Activated T-cell treated with anti-CD3 and anti-CD28 coated beads, Interleukin-2, amount 50 U/mL, for 72 hours (primary cell): ENCODE measurements around the gene NLE1. TPM values are rescaled to one million over a fixed set of nuclear protein-coding genes. Genes with fewer than 3 reads are reported as not detected.
A peak's percentile ranks its signal among the peaks of the same experiment; 100 is the strongest.
"Not testable (repeated sequence)": the region's sequence is repeated elsewhere in the genome, so short reads cannot be mapped to it uniquely, and the experiment has no call there.

ENCODE experiments used
- ATAC-seq, 2 donors: fragments of 150-1000 bp; cut with Tn5 transposase; replicated peaks in 1 of 2; 2 replicates each; pipeline ENCODE4 v1.10.0; 2021; ENCODE audit warnings: moderate library complexity in 2 of 2, mild to moderate bottlenecking in 1 of 2
- DNase-seq, 2 donors: peaks; one replicate each; pipeline ENCODE4 v3.0.0; 2021 to 2022; ENCODE audit warnings: mixed read lengths in 1 of 2
- H3K27ac Mint-ChIP-seq: one replicate; pipeline ENCODE4 v1.8.0; 2022; ENCODE audit warnings: mild to moderate bottlenecking, moderate library complexity, mixed read lengths
- H3K27me3 Mint-ChIP-seq: one replicate; pipeline ENCODE4 v1.8.0; 2022; ENCODE audit warnings: low read depth, mixed read lengths
- H3K36me3 Mint-ChIP-seq, 2 donors: one replicate each; pipeline ENCODE4 v1.8.0; 2022; ENCODE audit warnings: mixed read lengths in 2 of 2, mild to moderate bottlenecking in 1 of 2; ENCODE audit not compliant: insufficient read depth in 2 of 2
- H3K4me1 Mint-ChIP-seq: one replicate; pipeline ENCODE4 v1.8.0; 2022; ENCODE audit warnings: low read depth, mixed read lengths
- H3K4me3 Mint-ChIP-seq, 2 donors: one replicate each; pipeline ENCODE4 v1.8.0; 2022; ENCODE audit warnings: mild to moderate bottlenecking in 2 of 2, mixed read lengths in 2 of 2, moderate library complexity in 2 of 2
- H3K9me3 Mint-ChIP-seq, 2 donors: one replicate each; pipeline ENCODE4 v1.8.0; 2022; ENCODE audit warnings: mixed read lengths in 2 of 2
- total RNA-seq, 2 donors: library from RNA; stranded (reverse); gene quantifications; one replicate each; pipeline ENCODE4 v1.2.3, GENCODE V29; 2022

NLE1 gene
- total RNA-seq, 2 donors from 2014 or later = 24.3 to 31.4 TPM

- Mint-ChIP-seq H3K4me1 (no peaks in the 10 kb centered on the region), H3K36me3 (peaks cover 4 to 27% of the 10 kb centered on the region in 2 donors), H3K27ac (no peak overlapping the region), H3K4me3 (no peak overlapping the region), H3K9me3 (no peaks in the 10 kb centered on the region), H3K27me3 (no peaks in the 10 kb centered on the region)
- ATAC-seq (no peak), DNase-seq (no peak)
Measured at GRCh38 chr17:35103271-35103670, 38.8 kb downstream of the NLE1 start.

- peak in 1 of 2 donors; percentile 35 for ATAC-seq
- no peak for DNase-seq
- Mint-ChIP-seq H3K27ac (no peak overlapping the region), H3K4me3 (no peak overlapping the region), H3K4me1 (no peaks in the 10 kb centered on the region), H3K27me3 (no peaks in the 10 kb centered on the region), H3K36me3 (peaks cover 4 to 27% of the 10 kb centered on the region in 2 donors), H3K9me3 (no peaks in the 10 kb centered on the region)
Measured at GRCh38 chr17:35101725-35102124, 40.4 kb downstream of the NLE1 start.

GRCh38 chr17:35101036-35101435 lies 41.1 kb downstream of the NLE1 start:
- no peaks in the 10 kb centered on the region for H3K4me1 Mint-ChIP-seq
- no peak for DNase-seq
- no peaks in the 10 kb centered on the region for H3K9me3 Mint-ChIP-seq
- ATAC-seq = no peak
- H3K27me3 Mint-ChIP-seq = no peaks in the 10 kb centered on the region
- H3K36me3 Mint-ChIP-seq = peaks cover 4 to 20% of the 10 kb centered on the region in 2 donors
- no peak overlapping the region for H3K27ac Mint-ChIP-seq
- H3K4me3 Mint-ChIP-seq = no peak overlapping the region

GRCh38 chr17:35099908-35100307 lies 42.2 kb downstream of the NLE1 start:
- no peak overlapping the region for H3K27ac Mint-ChIP-seq

GRCh38 chr17:35097776-35098175 lies 44.3 kb downstream of the NLE1 start:
- DNase-seq (no peak), ATAC-seq (no peak)
- Mint-ChIP-seq H3K4me3 (no peak overlapping the region), H3K4me1 (peaks cover 5% of the 10 kb centered on the region), H3K9me3 (no peaks in the 10 kb centered on the region), H3K36me3 (peaks cover 4 to 16% of the 10 kb centered on the region in 2 donors), H3K27ac (no peak overlapping the region), H3K27me3 (no peaks in the 10 kb centered on the region)

More at GRCh38 chr17:35099908-35100307, 42.2 kb downstream of the NLE1 start:
- H3K27me3 Mint-ChIP-seq = no peaks in the 10 kb centered on the region
- H3K4me1 Mint-ChIP-seq = peaks cover 3% of the 10 kb centered on the region
- H3K9me3 Mint-ChIP-seq = no peaks in the 10 kb centered on the region
- ATAC-seq (no peak), DNase-seq (no peak)
- no peak overlapping the region for H3K4me3 Mint-ChIP-seq
- peaks cover 4 to 19% of the 10 kb centered on the region in 2 donors for H3K36me3 Mint-ChIP-seq

- Mint-ChIP-seq H3K4me1 (peaks cover 12% of the 10 kb centered on the region), H3K9me3 (no peaks in the 10 kb centered on the region), H3K27ac (no peak overlapping the region), H3K27me3 (no peaks in the 10 kb centered on the region), H3K36me3 (peaks cover 4 to 7% of the 10 kb centered on the region in 2 donors), H3K4me3 (no peak overlapping the region)
- DNase-seq (no peak), ATAC-seq (no peak)
Measured at GRCh38 chr17:35095741-35096140, 46.4 kb downstream of the NLE1 start.

- Mint-ChIP-seq H3K9me3 (no peaks in the 10 kb centered on the region), H3K27ac (no peak overlapping the region)
- peak; percentile 36 to 71 for ATAC-seq
Measured at GRCh38 chr17:35094902-35095301, 47.2 kb downstream of the NLE1 start.

GRCh38 chr17:35090707-35091106 lies 51.4 kb downstream of the NLE1 start:
- H3K4me3 Mint-ChIP-seq = peak overlapping the region; percentile 23 to 91
- not testable (repeated sequence) for H3K36me3 Mint-ChIP-seq, ATAC-seq, H3K9me3 Mint-ChIP-seq, DNase-seq, H3K27me3 Mint-ChIP-seq
- H3K4me1 Mint-ChIP-seq = peaks cover 47% of the 10 kb centered on the region
- H3K27ac Mint-ChIP-seq = peak overlapping the region; percentile 91

More at GRCh38 chr17:35094902-35095301, 47.2 kb downstream of the NLE1 start:
- Mint-ChIP-seq H3K36me3 (peaks cover 4% of the 10 kb centered on the region in 2 donors), H3K4me1 (peaks cover 20% of the 10 kb centered on the region), H3K27me3 (no peaks in the 10 kb centered on the region), H3K4me3 (no peak overlapping the region)
- no peak for DNase-seq

GRCh38 chr17:35089586-35090296 lies 52.4 kb downstream of the NLE1 start:
- Mint-ChIP-seq H3K27me3 (no peaks in the 10 kb centered on the region), H3K9me3 (no peaks in the 10 kb centered on the region), H3K4me3 (peak overlapping the region; percentile 82 to 91), H3K27ac (peak overlapping the region; percentile 91), H3K4me1 (peaks cover 52% of the 10 kb centered on the region), H3K36me3 (peaks cover 2 to 4% of the 10 kb centered on the region in 2 donors)
- DNase-seq = peak; percentile 45 to 67
- ATAC-seq = peak; percentile 32 to 39

GRCh38 chr17:35088881-35089585 lies 53.1 kb downstream of the NLE1 start:
- peak overlapping the region; percentile 96 for H3K27ac Mint-ChIP-seq
- peak overlapping the region; percentile 86 to 97 for H3K4me3 Mint-ChIP-seq
- ATAC-seq = peak; percentile 79 to 82
- H3K4me1 Mint-ChIP-seq = peaks cover 57% of the 10 kb centered on the region
- peak; percentile 90 to 96 for DNase-seq
- H3K36me3 Mint-ChIP-seq = peaks cover 2 to 4% of the 10 kb centered on the region in 2 donors
- no peaks in the 10 kb centered on the region for H3K27me3 Mint-ChIP-seq
- no peaks in the 10 kb centered on the region for H3K9me3 Mint-ChIP-seq

- DNase-seq = peak; percentile 34 to 42
- H3K4me1 Mint-ChIP-seq = peaks cover 64% of the 10 kb centered on the region
- peaks cover 2 to 4% of the 10 kb centered on the region in 2 donors for H3K36me3 Mint-ChIP-seq
- peak overlapping the region; percentile 96 for H3K27ac Mint-ChIP-seq
- no peaks in the 10 kb centered on the region for H3K9me3 Mint-ChIP-seq
- ATAC-seq = peak; percentile 2 to 7
- H3K27me3 Mint-ChIP-seq = no peaks in the 10 kb centered on the region
- H3K4me3 Mint-ChIP-seq = peak overlapping the region; percentile 86 to 97
Measured at GRCh38 chr17:35088356-35088880, 53.7 kb downstream of the NLE1 start.

GRCh38 chr17:35087731-35088355 lies 54.3 kb downstream of the NLE1 start:
- no peaks in the 10 kb centered on the region for H3K27me3 Mint-ChIP-seq
- peaks cover 69% of the 10 kb centered on the region for H3K4me1 Mint-ChIP-seq
- H3K4me3 Mint-ChIP-seq = peak overlapping the region; percentile 86 to 97
- peaks cover 2 to 5% of the 10 kb centered on the region in 2 donors for H3K36me3 Mint-ChIP-seq
- ATAC-seq (no peak), DNase-seq (peak; percentile 14 to 23)
- H3K9me3 Mint-ChIP-seq = no peaks in the 10 kb centered on the region
- peak overlapping the region; percentile 96 for H3K27ac Mint-ChIP-seq
